ENCODE measurements around the gene XAGE1B. TPM values are rescaled to one million over a fixed set of nuclear protein-coding genes. Genes with fewer than 3 reads are reported as not detected.
"Not testable (repeated sequence)": the region's sequence is repeated elsewhere in the genome, so short reads cannot be mapped to it uniquely, and the experiment has no call there.

The XAGE1B gene
- total RNA-seq, 2 donors from 2014 or later, result not detected

GRCh38 chrX:52507331-52507730 lies 9.5 kb downstream of the XAGE1B start:
- TF ChIP-seq CTCF (IDR thresholded peaks at IDR 0.05), result no peak
- H3K27ac ChIP-seq, result no peak overlapping the region
- H3K4me3 ChIP-seq, result no peak overlapping the region
- H3K4me1 ChIP-seq (ENCODE audit: control insufficient read depth in 1 of 2, low read depth in 2 of 2), result no peaks in the 10 kb centered on the region
- no peak for ATAC-seq (ENCODE audit: insufficient number of reproducible peaks, low FRiP score, low read depth)
- H3K36me3 ChIP-seq, result no peaks in the 10 kb centered on the region
- H3K9me3 ChIP-seq, result no peaks in the 10 kb centered on the region
- H3K27me3 ChIP-seq (replicated peaks; ENCODE audit: insufficient read depth), result no peaks in the 10 kb centered on the region
- no peak for DNase-seq (ENCODE audit: low spot score)

- no peaks in the 10 kb centered on the region for H3K9me3 ChIP-seq
- no peaks in the 10 kb centered on the region for H3K27me3 ChIP-seq (replicated peaks; ENCODE audit: insufficient read depth)
- TF ChIP-seq CTCF (IDR thresholded peaks at IDR 0.05), result no peak
- ATAC-seq (ENCODE audit: insufficient number of reproducible peaks, low FRiP score, low read depth) (no peak), DNase-seq (ENCODE audit: low spot score) (no peak)
- H3K4me1 ChIP-seq (ENCODE audit: control insufficient read depth in 1 of 2, low read depth in 2 of 2), result no peaks in the 10 kb centered on the region
- H3K4me3 ChIP-seq, result no peak overlapping the region
- H3K27ac ChIP-seq, result no peak overlapping the region
- no peaks in the 10 kb centered on the region for H3K36me3 ChIP-seq
These were observed 12.3 kb downstream of the XAGE1B start for GRCh38 chrX:52504551-52504950.

- not testable (repeated sequence) for H3K36me3 ChIP-seq; ATAC-seq (ENCODE audit: insufficient number of reproducible peaks, low FRiP score, low read depth); H3K9me3 ChIP-seq; DNase-seq (ENCODE audit: low spot score); H3K4me3 ChIP-seq; H3K27me3 ChIP-seq (replicated peaks; ENCODE audit: insufficient read depth); H3K4me1 ChIP-seq (ENCODE audit: control insufficient read depth in 1 of 2, low read depth in 2 of 2); H3K27ac ChIP-seq
These were observed 15.5 kb downstream of the XAGE1B start for GRCh38 chrX:52501362-52501761.

- H3K27ac ChIP-seq; H3K4me1 ChIP-seq (ENCODE audit: control insufficient read depth in 1 of 2, low read depth in 2 of 2); H3K27me3 ChIP-seq (replicated peaks; ENCODE audit: insufficient read depth); H3K4me3 ChIP-seq; ATAC-seq (ENCODE audit: insufficient number of reproducible peaks, low FRiP score, low read depth); H3K36me3 ChIP-seq; H3K9me3 ChIP-seq; DNase-seq (ENCODE audit: low spot score): not testable (repeated sequence)
These were observed 20.5 kb downstream of the XAGE1B start for GRCh38 chrX:52496419-52496772.

- H3K36me3 ChIP-seq; H3K27ac ChIP-seq; H3K9me3 ChIP-seq; ATAC-seq (ENCODE audit: insufficient number of reproducible peaks, low FRiP score, low read depth); H3K4me1 ChIP-seq (ENCODE audit: control insufficient read depth in 1 of 2, low read depth in 2 of 2); H3K4me3 ChIP-seq; DNase-seq (ENCODE audit: low spot score); H3K27me3 ChIP-seq (replicated peaks; ENCODE audit: insufficient read depth): not testable (repeated sequence)
These were observed 21.1 kb downstream of the XAGE1B start, which contains the start of gene XAGE1A for GRCh38 chrX:52495545-52496418. Gene XAGE1A, plus strand, starts transcription at chrX:52495808. Its CDS starts 1,554 bp downstream, at chrX:52497362.

- H3K9me3 ChIP-seq; H3K27me3 ChIP-seq (replicated peaks; ENCODE audit: insufficient read depth); H3K36me3 ChIP-seq; H3K27ac ChIP-seq; H3K4me1 ChIP-seq (ENCODE audit: control insufficient read depth in 1 of 2, low read depth in 2 of 2); ATAC-seq (ENCODE audit: insufficient number of reproducible peaks, low FRiP score, low read depth); DNase-seq (ENCODE audit: low spot score); H3K4me3 ChIP-seq: not testable (repeated sequence)
These were observed 45.6 kb downstream of the XAGE1B start for GRCh38 chrX:52471301-52471700.

Other genes starting within 250 kb of the XAGE1B start
- not detected for gene XAGE2, start 148.0 kb downstream of the XAGE1B start, total RNA-seq
- not detected for gene XAGE1A, start 21.3 kb downstream of the XAGE1B start, total RNA-seq
- not detected for gene SSX7, start 137.8 kb upstream of the XAGE1B start, total RNA-seq
- not detected for gene SSX2, start 190.1 kb upstream of the XAGE1B start, total RNA-seq
- gene SSX2B, start 234.2 kb upstream of the XAGE1B start, total RNA-seq, result not detected